CD4-positive, alpha-beta T cell (primary cell): ENCODE data around the gene GAP43. TPM values are rescaled to one million over a fixed set of nuclear protein-coding genes. Genes with fewer than 3 reads are reported as not detected.

Experiments used
- ATAC-seq: fragments of 200-7000 bp; cut with Tn5 transposase; one replicate; pipeline ENCODE4 v1.10.0; 2022; ENCODE audit warnings: mild to moderate bottlenecking; ENCODE audit not compliant: poor library complexity
- CTCF ChIA-PET: fragments of 350-600 bp; sonication (Branson Sonifier 250); formaldehyde crosslinking; loops from one replicate; lab custom pipeline; 2021; ENCODE audit warnings: antibody characterized with exemption, inconsistent platforms; lab: Charles Lee
- POLR2A ChIA-PET: fragments of 350-600 bp; sonication (Branson Sonifier 250); formaldehyde crosslinking; loops from one replicate; lab custom pipeline; 2021; ENCODE audit warnings: antibody characterized with exemption, inconsistent platforms; lab: Charles Lee
- DNase-seq, 14 experiments: peaks; one replicate each; pipeline ENCODE4 v3.0.0-alpha.2; 2013 to 2020; ENCODE audit warnings: mixed read lengths in 2 of 14
- H3K27ac ChIP-seq, 2 donors: one replicate each; pipeline versions ENCODE4 v1.5.1 to v1.7.0; 2013; ENCODE audit warnings: low read length in 2 of 2, low read depth in 1 of 2, mild to moderate bottlenecking in 1 of 2
- H3K27me3 ChIP-seq, 2 experiments: 1 replicate in 1 of 2; 2 replicates in 1 of 2; pipeline versions ENCODE4 v1.6.1 to v1.7.0; 2013; ENCODE audit warnings: low read length in 2 of 2, control low read depth in 1 of 2, mild to moderate bottlenecking in 1 of 2, moderate library complexity in 1 of 2; ENCODE audit not compliant: insufficient read depth in 2 of 2, control insufficient read depth in 1 of 2
- H3K36me3 ChIP-seq: one replicate; pipeline ENCODE4 v1.6.1; 2013; ENCODE audit warnings: low read length, control low read depth; ENCODE audit not compliant: insufficient read depth
- H3K4me1 ChIP-seq: one replicate; pipeline ENCODE4 v1.6.1; 2013; ENCODE audit warnings: low read length, control low read depth; ENCODE audit not compliant: insufficient read depth
- H3K4me3 ChIP-seq: one replicate; pipeline ENCODE4 v1.5.1; 2013; ENCODE audit warnings: mild to moderate bottlenecking, low read length, moderate library complexity
- H3K9me3 ChIP-seq, 2 experiments: 1 replicate in 1 of 2; 2 replicates in 1 of 2; pipeline versions ENCODE4 v1.6.1 to v1.7.0; 2013; ENCODE audit warnings: low read length in 2 of 2, mild to moderate bottlenecking in 2 of 2, control low read depth in 1 of 2, moderate library complexity in 1 of 2; ENCODE audit not compliant: control insufficient read depth in 1 of 2, insufficient read depth in 1 of 2
- H3K27ac Mint-ChIP-seq: one replicate; pipeline ENCODE4 v1.8.0; 2020; ENCODE audit warnings: mixed read lengths
- H3K27me3 Mint-ChIP-seq: one replicate; pipeline ENCODE4 v1.8.0; 2021; ENCODE audit warnings: mixed read lengths
- H3K36me3 Mint-ChIP-seq: one replicate; pipeline ENCODE4 v1.8.0; 2021; ENCODE audit warnings: low read depth, mixed read lengths
- H3K4me1 Mint-ChIP-seq: one replicate; pipeline ENCODE4 v1.8.0; 2021; ENCODE audit warnings: low read depth, mixed read lengths
- H3K4me3 Mint-ChIP-seq: one replicate; pipeline ENCODE4 v1.8.0; 2020; ENCODE audit warnings: mild to moderate bottlenecking, mixed read lengths
- H3K9me3 Mint-ChIP-seq: one replicate; pipeline ENCODE4 v1.8.0; 2020; ENCODE audit warnings: mixed read lengths
- CTCF ChIP-seq: fragments of 200-600 bp; IDR thresholded peaks from one replicate; pipeline ENCODE4 v1.8.0; 2022; ENCODE audit warnings: antibody characterized with exemption, mild to moderate bottlenecking
- intact Hi-C, 2 experiments: fragments of 100-400 bp; cut with DNase I in 1 of 2; cut with micrococcal nuclease in 1 of 2; formaldehyde crosslinking; loops; one replicate each; pipeline versions ENCODE4 v1.15.1 to v1.9.0; 2023 to 2025; cut with DNase I, micrococcal nuclease
- total RNA-seq, 174 experiments: library from RNA in 2 of 174; stranded (reverse) in 2 of 174; gene quantifications; one replicate each; pipeline ENCODE4 v1.2.3 and lab custom pipeline; 2021 to 2026

Gene GAP43
- total RNA-seq, 2 experiments from 2014 or later, result not detected

- DNase-seq (no peak), ATAC-seq (no peak)
- Histone ChIP-seq H3K27me3 (no peaks in the 10 kb centered on the region), H3K4me1 (no peaks in the 10 kb centered on the region), H3K27ac (no peak overlapping the region), H3K4me3 (no peak overlapping the region), H3K36me3 (no peaks in the 10 kb centered on the region), H3K9me3 (no peaks in the 10 kb centered on the region)
- POLR2A ChIA-PET, result no interaction called here
- no peak overlapping the region for H3K4me3 Mint-ChIP-seq
- H3K27me3 Mint-ChIP-seq, result peaks cover 5% of the 10 kb centered on the region
- no peaks in the 10 kb centered on the region for H3K36me3 Mint-ChIP-seq
- TF ChIP-seq CTCF, result no peak
- CTCF ChIA-PET, result no interaction called here
- H3K9me3 Mint-ChIP-seq, result no peaks in the 10 kb centered on the region
- no peaks in the 10 kb centered on the region for H3K4me1 Mint-ChIP-seq
- H3K27ac Mint-ChIP-seq, result no peak overlapping the region
- intact Hi-C loops, result loop anchor here (10.0 kb wide), 4 partner anchors 85 to 1315 kb away; no protein-coding TSS in a partner anchor
These were observed 76.4 kb downstream of the GAP43 start for GRCh38 chr3:115699706-115700105.

GRCh38 chr3:115702598-115702997, 79.3 kb downstream of the GAP43 start:
- Mint-ChIP-seq H3K27ac (no peak overlapping the region), H3K9me3 (no peaks in the 10 kb centered on the region), H3K4me3 (no peak overlapping the region), H3K36me3 (no peaks in the 10 kb centered on the region), H3K27me3 (peaks cover 5% of the 10 kb centered on the region), H3K4me1 (no peaks in the 10 kb centered on the region)
- no peaks in the 10 kb centered on the region for H3K36me3 ChIP-seq
- intact Hi-C loops, result no loop called here
- no peak for TF ChIP-seq CTCF
- no peak overlapping the region for H3K4me3 ChIP-seq
- H3K4me1 ChIP-seq, result no peaks in the 10 kb centered on the region
- ATAC-seq (no peak), DNase-seq (no peak)
- ChIA-PET CTCF (no interaction called here), POLR2A (no interaction called here)
- H3K27me3 ChIP-seq, result no peaks in the 10 kb centered on the region
- H3K27ac ChIP-seq, result no peak overlapping the region
- no peaks in the 10 kb centered on the region for H3K9me3 ChIP-seq

GRCh38 chr3:115704661-115705338, 81.5 kb downstream of the GAP43 start:
- CTCF ChIA-PET, result no interaction called here
- Histone ChIP-seq H3K4me1 (no peaks in the 10 kb centered on the region), H3K36me3 (no peaks in the 10 kb centered on the region), H3K27ac (no peak overlapping the region), H3K4me3 (no peak overlapping the region), H3K9me3 (no peaks in the 10 kb centered on the region), H3K27me3 (peaks cover 0 to 3% of the 10 kb centered on the region in 2 experiments)
- H3K27ac Mint-ChIP-seq, result no peak overlapping the region
- ATAC-seq (no peak), DNase-seq (no peak)
- H3K27me3 Mint-ChIP-seq, result peaks cover 7% of the 10 kb centered on the region
- H3K4me3 Mint-ChIP-seq, result no peak overlapping the region
- no peak for TF ChIP-seq CTCF
- POLR2A ChIA-PET, result no interaction called here
- H3K36me3 Mint-ChIP-seq, result no peaks in the 10 kb centered on the region
- no peaks in the 10 kb centered on the region for H3K4me1 Mint-ChIP-seq
- no peaks in the 10 kb centered on the region for H3K9me3 Mint-ChIP-seq
- intact Hi-C loops, result no loop called here
